ENCODE measurements around the gene ACTN1. TPM values are rescaled to one million over a fixed set of nuclear protein-coding genes. Genes with fewer than 3 reads are reported as not detected.

ACTN1 gene
- total RNA-seq, 1 experiment from 2014 or later: 212 TPM

- ATAC-seq: no peak
- H3K4me1 ChIP-seq (ENCODE audit: control insufficient read depth, insufficient read depth, low read length): no peaks in the 10 kb centered on the region
- no peaks in the 10 kb centered on the region for H3K27me3 ChIP-seq (ENCODE audit: control insufficient read depth, insufficient read depth, low read length)
- DNase-seq (ENCODE audit: low read depth, low spot score): no peak
- intact Hi-C loops (cut with micrococcal nuclease; ENCODE audit: unreplicated experiment) (no loop called here), in situ Hi-C loops (cut with HindIII; ENCODE audit: low pct_unique_long_range_greater_than_20kb, low sequenced_read_pairs) (no loop called here)
- H3K9me3 ChIP-seq (ENCODE audit: control insufficient read depth, insufficient read depth, low read depth, low read length): no peaks in the 10 kb centered on the region
- ChIA-PET CTCF (no interaction called here), POLR2A (no interaction called here)
- TF ChIP-seq SIN3A (IDR thresholded peaks at IDR 0.05; ENCODE audit: borderline replicate concordance, insufficient read depth, low read depth, low read length) (no peak), POLR2AphosphoS5 (IDR thresholded peaks at IDR 0.05; ENCODE audit: low read depth, low read length) (no peak), TCF7L2 (IDR thresholded peaks at IDR 0.05; ENCODE audit: low read depth, low read length) (no peak), CTCF (IDR thresholded peaks at IDR 0.05) (no peak), REST (IDR thresholded peaks at IDR 0.05; ENCODE audit: insufficient read depth in 1 of 2, low read depth in 2 of 2, low read length in 1 of 2) (no peak)
- H3K27ac ChIP-seq (ENCODE audit: low read length): no peak overlapping the region
- no peak overlapping the region for H3K4me3 ChIP-seq (ENCODE audit: low read depth in 2 of 2, low read length in 2 of 2)
- no TSS peak for BruUV-seq (replicated peaks)
- H3K36me3 ChIP-seq (ENCODE audit: control insufficient read depth, insufficient read depth, low read length): peaks cover 7% of the 10 kb centered on the region
These were observed 76.7 kb downstream of the ACTN1 start for GRCh38 chr14:68902357-68902756.

- H3K27ac ChIP-seq (ENCODE audit: low read length): no peak overlapping the region
- no peaks in the 10 kb centered on the region for H3K4me1 ChIP-seq (ENCODE audit: control insufficient read depth, insufficient read depth, low read length)
- TF ChIP-seq POLR2AphosphoS5 (IDR thresholded peaks at IDR 0.05; ENCODE audit: low read depth, low read length) (no peak), CTCF (IDR thresholded peaks at IDR 0.05) (no peak)
- no peak overlapping the region for H3K4me3 ChIP-seq (ENCODE audit: low read depth in 2 of 2, low read length in 2 of 2)
- POLR2A ChIA-PET: no interaction called here
- DNase-seq (ENCODE audit: low read depth, low spot score): no peak
- H3K9me3 ChIP-seq (ENCODE audit: control insufficient read depth, insufficient read depth, low read depth, low read length): no peaks in the 10 kb centered on the region
- intact Hi-C loops (cut with micrococcal nuclease; ENCODE audit: unreplicated experiment) (no loop called here), in situ Hi-C loops (cut with HindIII; ENCODE audit: low pct_unique_long_range_greater_than_20kb, low sequenced_read_pairs) (no loop called here)
- H3K27me3 ChIP-seq (ENCODE audit: control insufficient read depth, insufficient read depth, low read length): no peaks in the 10 kb centered on the region
- peaks cover 7% of the 10 kb centered on the region for H3K36me3 ChIP-seq (ENCODE audit: control insufficient read depth, insufficient read depth, low read length)
- CTCF ChIA-PET: no interaction called here
- BruUV-seq (replicated peaks): no TSS peak
- ATAC-seq: no peak
These were observed 80.0 kb downstream of the ACTN1 start for GRCh38 chr14:68899033-68899603.
